ENCODE results near the gene FRS3.

DNA sequence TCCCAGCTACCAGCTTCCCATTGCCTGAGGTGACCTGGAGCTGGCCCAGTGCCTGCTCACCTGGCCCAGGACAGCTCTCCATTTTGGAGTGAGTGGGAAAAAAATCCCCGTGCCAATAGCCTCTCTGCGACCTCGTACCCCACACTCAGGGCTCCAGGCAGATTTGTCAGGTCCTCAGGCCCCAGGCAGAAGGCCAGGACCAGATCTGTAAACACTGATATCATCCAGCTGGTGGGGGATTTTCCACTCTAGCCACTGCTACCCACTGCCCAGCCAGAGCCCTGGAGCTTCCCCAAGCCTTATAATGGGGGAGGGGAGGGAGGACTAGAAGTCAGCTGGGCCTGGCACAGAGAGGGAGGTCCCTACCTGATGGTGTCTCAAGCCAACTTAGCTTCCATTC lies 31.2 kb downstream of the FRS3 start:
- TF ChIP-seq POLR2AphosphoS5 (IDR thresholded peaks at IDR 0.05; ENCODE audit: low read depth, low read length) (no peak), TAF1 (IDR thresholded peaks at IDR 0.05; ENCODE audit: borderline replicate concordance, insufficient read depth, low read length) (no peak)
